Measurements from ENCODE around the gene VPS29. TPM values are rescaled to one million over a fixed set of nuclear protein-coding genes. Genes with fewer than 3 reads are reported as not detected.
"Not testable (repeated sequence)": the region's sequence is repeated elsewhere in the genome, so short reads cannot be mapped to it uniquely, and the experiment has no call there.

The VPS29 gene
- total RNA-seq, 1 experiment from 2014 or later, result 95.7 TPM

- no peaks in the 10 kb centered on the region for H3K27me3 ChIP-seq (ENCODE audit: insufficient read depth, low read length)
- ATAC-seq (no peak), DNase-seq (ENCODE audit: low read depth, low spot score) (no peak)
- no peak overlapping the region for H3K9ac ChIP-seq (ENCODE audit: low read length)
- H3K27ac ChIP-seq (ENCODE audit: low read depth, low read length), result no peak overlapping the region
- peaks cover 0 to 6% of the 10 kb centered on the region in 2 experiments; a peak in 1 of 4 replicates for H3K4me1 ChIP-seq (ENCODE audit: control insufficient read depth in 1 of 2, insufficient read depth in 2 of 2, low read length in 2 of 2)
- H3K9me2 ChIP-seq (ENCODE audit: insufficient read depth), result no peaks in the 10 kb centered on the region
- ChIA-PET POLR2A (no interaction called here), CTCF (no interaction called here), RAD21 (ENCODE audit: low non-redundant PET in 1 of 2, low total read pairs in 2 of 2, uncharacterized antibody in 2 of 2, unreplicated experiment in 2 of 2) (no interaction called here)
- H3K36me3 ChIP-seq (ENCODE audit: control insufficient read depth in 1 of 2, insufficient read depth in 2 of 2, low read length in 2 of 2), result no peaks in the 10 kb centered on the region
- H3K79me2 ChIP-seq (ENCODE audit: insufficient read depth, low read length), result no peaks in the 10 kb centered on the region; the same call in 1 of the 2 replicates
- H2AFZ ChIP-seq (ENCODE audit: low read depth, low read length, poor library complexity, severe bottlenecking), result no peak overlapping the region
- H3K4me3 ChIP-seq (replicated peaks in 1 of 2; ENCODE audit: low read depth in 1 of 2, low read length in 2 of 2), result no peak overlapping the region
- TF ChIP-seq JUND (IDR thresholded peaks at IDR 0.05), result no peak
- no peak for TF ChIP-seq ZFX (IDR thresholded peaks at IDR 0.05)
- TF ChIP-seq MAX (IDR thresholded peaks at IDR 0.05), result no peak
- no peak for TF ChIP-seq CEBPB (IDR thresholded peaks at IDR 0.05; ENCODE audit: low read depth)
- no peak for TF ChIP-seq YY1 (IDR thresholded peaks at IDR 0.05; ENCODE audit: extremely low read depth, insufficient replicate concordance, low read depth, low read length)
- no peak for TF ChIP-seq ZNF274 (IDR thresholded peaks at IDR 0.05; ENCODE audit: low read depth, low read length)
- no peak for TF ChIP-seq SIN3A (IDR thresholded peaks at IDR 0.05; ENCODE audit: low read depth)
- no peak for TF ChIP-seq POLR2A (IDR thresholded peaks at IDR 0.05; ENCODE audit: borderline replicate concordance, extremely low read depth, insufficient read depth, insufficient read length)
- TF ChIP-seq EZH2phosphoT487 (IDR thresholded peaks at IDR 0.05; ENCODE audit: borderline replicate concordance), result no peak
- TF ChIP-seq TCF7L2 (IDR thresholded peaks at IDR 0.05; ENCODE audit: borderline replicate concordance, extremely low read depth, insufficient read depth, insufficient read length), result no peak
- TF ChIP-seq CTCF (IDR thresholded peaks at IDR 0.05 in 2 of 3, conservative IDR thresholded peaks at IDR 0.05 in 1 of 3; ENCODE audit: borderline replicate concordance in 1 of 3, insufficient read depth in 1 of 3, low read depth in 2 of 3, low read length in 2 of 3), result no peak
- no TSS peak for BruUV-seq (replicated peaks)
- no peak overlapping the region for H3K4me2 ChIP-seq (ENCODE audit: low read length)
- intact Hi-C loops (cut with micrococcal nuclease), result no loop called here
- H4K20me1 ChIP-seq (ENCODE audit: insufficient read depth), result no peaks in the 10 kb centered on the region
- H3K9me3 ChIP-seq (ENCODE audit: control insufficient read depth in 1 of 2, insufficient read depth in 1 of 2, low read depth in 1 of 2, low read length in 2 of 2), result no peaks in the 10 kb centered on the region
Observed at GRCh38 chr12:110528277-110528839, 26.4 kb upstream of the VPS29 start.

- H3K9me2 ChIP-seq (ENCODE audit: insufficient read depth); H3K4me2 ChIP-seq (ENCODE audit: low read length); H3K9ac ChIP-seq (ENCODE audit: low read length); H3K4me1 ChIP-seq (ENCODE audit: control insufficient read depth in 1 of 2, insufficient read depth in 2 of 2, low read length in 2 of 2); H3K36me3 ChIP-seq (ENCODE audit: control insufficient read depth in 1 of 2, insufficient read depth in 2 of 2, low read length in 2 of 2); H3K27me3 ChIP-seq (ENCODE audit: insufficient read depth, low read length); CTCF ChIA-PET; H4K20me1 ChIP-seq (ENCODE audit: insufficient read depth); H3K27ac ChIP-seq (ENCODE audit: low read depth, low read length); BruUV-seq (replicated peaks); DNase-seq (ENCODE audit: low read depth, low spot score); ATAC-seq; H3K4me3 ChIP-seq (replicated peaks in 1 of 2; ENCODE audit: low read depth in 1 of 2, low read length in 2 of 2); POLR2A ChIA-PET; H3K79me2 ChIP-seq (ENCODE audit: insufficient read depth, low read length); RAD21 ChIA-PET (ENCODE audit: low non-redundant PET in 1 of 2, low total read pairs in 2 of 2, uncharacterized antibody in 2 of 2, unreplicated experiment in 2 of 2); H2AFZ ChIP-seq (ENCODE audit: low read depth, low read length, poor library complexity, severe bottlenecking); intact Hi-C loops (cut with micrococcal nuclease); H3K9me3 ChIP-seq (ENCODE audit: control insufficient read depth in 1 of 2, insufficient read depth in 1 of 2, low read depth in 1 of 2, low read length in 2 of 2): not testable (repeated sequence)
Observed at GRCh38 chr12:110520876-110521712, 19.2 kb upstream of the VPS29 start.

- H3K4me2 ChIP-seq (ENCODE audit: low read length); DNase-seq (ENCODE audit: low read depth, low spot score); RAD21 ChIA-PET (ENCODE audit: low non-redundant PET in 1 of 2, low total read pairs in 2 of 2, uncharacterized antibody in 2 of 2, unreplicated experiment in 2 of 2); H3K36me3 ChIP-seq (ENCODE audit: control insufficient read depth in 1 of 2, insufficient read depth in 2 of 2, low read length in 2 of 2); H3K27me3 ChIP-seq (ENCODE audit: insufficient read depth, low read length); H3K9ac ChIP-seq (ENCODE audit: low read length); H2AFZ ChIP-seq (ENCODE audit: low read depth, low read length, poor library complexity, severe bottlenecking); H4K20me1 ChIP-seq (ENCODE audit: insufficient read depth); H3K27ac ChIP-seq (ENCODE audit: low read depth, low read length); intact Hi-C loops (cut with micrococcal nuclease); H3K9me3 ChIP-seq (ENCODE audit: control insufficient read depth in 1 of 2, insufficient read depth in 1 of 2, low read depth in 1 of 2, low read length in 2 of 2); POLR2A ChIA-PET; ATAC-seq; BruUV-seq (replicated peaks); CTCF ChIA-PET; H3K4me3 ChIP-seq (replicated peaks in 1 of 2; ENCODE audit: low read depth in 1 of 2, low read length in 2 of 2); H3K4me1 ChIP-seq (ENCODE audit: control insufficient read depth in 1 of 2, insufficient read depth in 2 of 2, low read length in 2 of 2); H3K9me2 ChIP-seq (ENCODE audit: insufficient read depth); H3K79me2 ChIP-seq (ENCODE audit: insufficient read depth, low read length): not testable (repeated sequence)
Observed at GRCh38 chr12:110518014-110518413, 16.1 kb upstream of the VPS29 start.

Measured in HCT116 (cell line).